IPS-15b (cell line): ENCODE results near the gene ABCA7.
"Not testable (repeated sequence)": the region's sequence is repeated elsewhere in the genome, so short reads cannot be mapped to it uniquely, and the experiment has no call there.

ENCODE experiments used
- H3K27me3 ChIP-seq: one replicate; pipeline ENCODE4 v1.6.1; 2013; ENCODE audit warnings: low read length; ENCODE audit not compliant: control insufficient read depth, insufficient read depth
- H3K36me3 ChIP-seq: one replicate; pipeline ENCODE4 v1.6.1; 2013; ENCODE audit warnings: low read length; ENCODE audit not compliant: control insufficient read depth, insufficient read depth
- H3K4me1 ChIP-seq: one replicate; pipeline ENCODE4 v1.6.1; 2013; ENCODE audit warnings: mild to moderate bottlenecking, low read length; ENCODE audit not compliant: control insufficient read depth, insufficient read depth
- H3K4me3 ChIP-seq: one replicate; pipeline ENCODE4 v1.5.1; 2013; ENCODE audit warnings: low read depth, low read length
- H3K9ac ChIP-seq: one replicate; pipeline ENCODE4 v1.6.1; 2013; ENCODE audit warnings: low read depth, mild to moderate bottlenecking, low read length
- H3K9me3 ChIP-seq: one replicate; pipeline ENCODE4 v1.6.1; 2013; ENCODE audit warnings: mild to moderate bottlenecking, low read length; ENCODE audit not compliant: control insufficient read depth, insufficient read depth

The ABCA7 gene

DNA sequence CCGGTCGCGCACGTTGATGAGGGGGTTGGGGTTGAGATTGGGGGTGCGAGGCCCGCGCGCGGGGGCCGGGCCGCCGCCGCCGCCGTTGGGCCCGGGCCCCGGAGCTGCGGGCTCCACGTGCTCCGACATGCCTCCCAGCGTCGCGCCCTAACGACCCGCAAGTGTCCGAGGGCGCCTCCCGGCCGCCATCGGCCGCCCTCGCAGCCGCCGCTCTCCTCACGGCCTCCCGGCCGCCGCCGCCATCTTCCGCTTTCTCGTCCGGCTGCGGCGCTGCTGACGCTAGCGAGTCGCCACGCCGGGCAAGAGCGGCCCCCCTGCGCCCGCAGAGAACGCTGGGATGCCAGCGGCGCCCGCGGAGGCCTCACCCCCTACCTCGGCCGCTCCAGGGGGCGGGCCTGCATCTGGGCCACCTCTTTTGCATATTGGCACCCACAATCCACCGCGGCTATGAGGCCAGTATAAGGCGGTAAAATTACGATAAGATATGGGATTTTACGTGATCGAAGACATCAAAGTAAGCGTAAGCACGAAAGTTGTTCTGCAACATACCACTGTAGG lies 19.0 kb upstream of the ABCA7 start, which contains the start of gene TMEM259:
TSS of gene TMEM259 (minus strand) at position 256 of the 558 bp plus-strand sequence. CDS start at position 129, 127 bp downstream.
- H3K4me1 ChIP-seq: peaks cover 5% of the 10 kb centered on the region
- no peaks in the 10 kb centered on the region for H3K27me3 ChIP-seq
- H3K9ac ChIP-seq: peak within 1 kb of the TSS; percentile 92
- H3K4me3 ChIP-seq: peak within 1 kb of the TSS; percentile 91
- H3K9me3 ChIP-seq: no peaks in the 10 kb centered on the region
- H3K36me3 ChIP-seq: peaks cover 7% of the 10 kb centered on the region

DNA sequence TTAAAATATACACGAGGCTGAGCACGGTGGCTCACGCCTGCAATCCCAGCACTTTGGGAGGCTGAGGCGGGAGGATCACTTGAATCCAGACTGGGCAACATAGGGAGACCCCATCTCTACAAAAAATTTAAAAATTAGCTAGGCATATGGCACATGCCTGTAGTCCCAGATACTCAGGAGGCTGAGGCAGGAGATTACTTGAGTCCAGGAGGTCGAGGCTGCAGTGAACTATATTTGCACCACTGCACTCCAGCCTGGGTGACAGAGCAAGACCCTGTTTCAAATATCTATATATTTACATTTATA lies 16.1 kb upstream of the ABCA7 start:
- not testable (repeated sequence) for H3K9me3 ChIP-seq, H3K9ac ChIP-seq, H3K27me3 ChIP-seq, H3K36me3 ChIP-seq, H3K4me1 ChIP-seq, H3K4me3 ChIP-seq

DNA sequence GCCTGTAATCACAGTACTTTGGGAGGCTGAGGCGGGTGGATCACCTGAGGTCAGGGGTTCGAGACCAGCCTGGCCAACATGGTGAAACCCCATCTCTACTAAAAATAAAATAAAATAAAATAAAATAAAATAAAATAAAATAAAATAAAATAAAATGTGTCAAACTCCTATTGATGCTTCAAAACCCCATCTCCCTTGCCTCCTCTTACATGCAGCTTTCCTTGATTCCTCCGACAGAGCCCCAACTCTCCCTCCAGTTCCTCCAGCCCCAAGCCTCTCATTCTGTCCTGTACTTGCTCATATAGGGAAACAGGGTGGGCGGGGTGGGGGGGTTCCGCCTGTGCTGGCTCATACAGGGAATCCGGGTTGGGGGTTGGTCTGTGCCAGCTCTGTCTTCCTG lies 14.8 kb upstream of the ABCA7 start:
- H3K4me1 ChIP-seq, H3K9me3 ChIP-seq, H3K9ac ChIP-seq, H3K27me3 ChIP-seq, H3K4me3 ChIP-seq, H3K36me3 ChIP-seq: not testable (repeated sequence)

DNA sequence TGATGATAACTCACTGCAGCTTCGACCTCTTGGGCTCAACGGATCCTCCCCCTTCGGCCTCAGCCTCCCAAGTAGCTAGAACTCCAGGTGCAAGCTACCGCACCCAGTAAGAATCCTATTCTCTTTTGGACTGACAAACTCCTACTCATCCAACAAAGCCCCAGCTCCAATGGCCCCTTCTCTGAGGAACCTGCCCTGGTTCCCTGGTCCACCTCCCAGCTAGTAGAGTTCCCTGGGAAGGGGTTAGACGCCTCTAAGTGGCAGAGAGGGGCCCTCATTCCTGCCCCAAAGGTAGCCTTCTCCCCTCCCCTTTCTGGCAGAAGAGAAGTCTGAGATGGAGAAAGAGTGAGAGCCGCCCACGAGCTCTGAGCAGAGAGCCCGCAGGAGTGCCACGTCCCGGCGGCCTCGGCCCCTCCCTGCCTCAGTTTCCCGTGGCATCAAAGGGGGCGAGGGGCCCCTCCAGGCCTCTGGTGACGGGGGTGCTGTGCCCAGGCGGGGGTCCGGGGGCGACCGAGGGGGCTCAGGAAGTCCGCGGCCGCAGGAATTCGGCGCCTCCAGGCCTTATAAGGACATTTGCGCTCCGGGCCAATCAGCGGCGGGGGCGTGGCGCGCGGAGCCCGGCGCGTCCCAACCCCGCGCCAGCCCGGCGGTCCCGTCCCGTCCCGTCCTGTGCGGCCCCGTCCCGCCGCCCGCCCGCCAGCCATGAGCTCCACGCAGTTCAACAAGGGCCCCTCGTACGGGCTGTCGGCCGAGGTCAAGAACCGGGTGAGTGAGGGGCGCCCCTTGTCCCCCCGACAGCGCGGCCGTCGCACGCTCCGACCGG lies 13.7 kb upstream of the ABCA7 start, which contains the start of gene CNN2:
TSS of gene CNN2 (plus strand) at position 649 of the 823 bp plus-strand sequence. CDS start at position 703, 54 bp downstream.
- Histone ChIP-seq H3K36me3 (peaks cover 6% of the 10 kb centered on the region), H3K9ac (peak within 1 kb of the TSS; percentile 92), H3K27me3 (no peaks in the 10 kb centered on the region), H3K9me3 (no peaks in the 10 kb centered on the region), H3K4me3 (peak within 1 kb of the TSS; percentile 83), H3K4me1 (no peaks in the 10 kb centered on the region)

DNA sequence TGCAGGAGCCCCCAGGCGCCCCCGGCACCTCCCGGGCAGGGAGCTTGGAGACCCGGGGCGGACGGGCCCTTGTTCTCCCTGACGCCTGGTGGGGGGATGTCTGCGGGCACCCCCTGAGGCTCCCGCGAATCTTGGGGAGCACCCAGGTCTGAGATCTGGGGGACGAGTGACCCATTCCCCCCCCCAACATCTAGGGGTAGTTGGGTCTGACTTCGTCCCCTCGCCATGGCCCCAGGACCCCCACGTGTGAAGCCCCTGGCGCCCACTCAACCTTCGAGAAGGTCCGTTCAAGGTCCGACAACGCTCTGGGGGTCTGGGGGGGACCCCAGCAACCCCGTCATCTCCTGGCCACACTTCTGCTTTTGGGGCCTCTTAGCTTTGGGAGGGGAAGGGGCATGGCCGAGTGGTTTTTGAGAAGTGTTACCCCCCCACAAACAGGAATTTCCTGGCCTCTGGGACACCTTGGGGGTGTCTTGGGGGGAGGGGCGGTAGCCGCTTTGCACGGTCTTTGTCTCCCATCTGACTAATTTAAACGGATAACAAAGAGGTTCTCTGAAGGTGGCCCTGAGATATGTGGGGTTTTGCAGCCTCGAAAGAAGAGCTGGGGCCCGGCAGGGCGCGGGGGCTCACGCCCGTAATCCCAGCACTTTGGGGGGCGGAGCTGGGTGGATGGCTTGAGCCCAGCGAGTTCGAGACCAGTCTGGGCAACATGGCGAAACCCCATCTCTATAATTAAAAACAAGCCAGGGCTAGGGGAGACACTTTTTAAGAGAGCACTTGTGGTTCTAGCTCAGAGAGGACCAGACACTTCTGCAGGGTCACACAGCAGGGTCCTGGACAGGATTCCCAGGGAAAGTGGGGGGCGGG lies 12.9 kb upstream of the ABCA7 start:
- H3K4me1 ChIP-seq: no peaks in the 10 kb centered on the region
- peak overlapping the region; percentile 83 for H3K4me3 ChIP-seq

DNA sequence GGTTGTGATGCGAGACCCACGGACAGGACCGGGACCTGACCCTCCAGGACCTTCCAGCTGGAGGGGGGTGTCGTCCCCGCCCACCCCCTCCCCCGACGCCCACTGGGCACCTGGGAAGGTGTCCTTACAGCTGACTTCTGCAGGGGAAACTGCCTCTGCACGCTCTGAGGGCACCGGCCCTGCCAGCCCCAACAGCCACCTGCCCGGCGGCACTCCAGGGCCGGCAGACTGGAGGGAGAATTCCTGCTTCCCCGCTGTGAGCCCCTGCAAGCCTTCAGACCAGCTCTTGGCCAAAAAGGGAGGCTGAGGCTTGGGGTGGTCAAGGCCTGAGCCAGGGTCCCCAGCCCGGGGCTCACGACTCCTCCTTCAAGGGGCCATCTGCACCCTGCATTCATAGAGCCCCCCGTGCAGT lies 12.3 kb upstream of the ABCA7 start:
- Histone ChIP-seq H3K9ac (peak overlapping the region; percentile 92), H3K4me1 (no peaks in the 10 kb centered on the region), H3K9me3 (no peaks in the 10 kb centered on the region), H3K36me3 (peaks cover 15% of the 10 kb centered on the region), H3K27me3 (no peaks in the 10 kb centered on the region), H3K4me3 (peak overlapping the region; percentile 83)

More for the DNA sequence above, 12.9 kb upstream of the ABCA7 start:
- peak overlapping the region; percentile 92 for H3K9ac ChIP-seq
- peaks cover 9% of the 10 kb centered on the region for H3K36me3 ChIP-seq
- H3K9me3 ChIP-seq: no peaks in the 10 kb centered on the region
- H3K27me3 ChIP-seq: no peaks in the 10 kb centered on the region

DNA sequence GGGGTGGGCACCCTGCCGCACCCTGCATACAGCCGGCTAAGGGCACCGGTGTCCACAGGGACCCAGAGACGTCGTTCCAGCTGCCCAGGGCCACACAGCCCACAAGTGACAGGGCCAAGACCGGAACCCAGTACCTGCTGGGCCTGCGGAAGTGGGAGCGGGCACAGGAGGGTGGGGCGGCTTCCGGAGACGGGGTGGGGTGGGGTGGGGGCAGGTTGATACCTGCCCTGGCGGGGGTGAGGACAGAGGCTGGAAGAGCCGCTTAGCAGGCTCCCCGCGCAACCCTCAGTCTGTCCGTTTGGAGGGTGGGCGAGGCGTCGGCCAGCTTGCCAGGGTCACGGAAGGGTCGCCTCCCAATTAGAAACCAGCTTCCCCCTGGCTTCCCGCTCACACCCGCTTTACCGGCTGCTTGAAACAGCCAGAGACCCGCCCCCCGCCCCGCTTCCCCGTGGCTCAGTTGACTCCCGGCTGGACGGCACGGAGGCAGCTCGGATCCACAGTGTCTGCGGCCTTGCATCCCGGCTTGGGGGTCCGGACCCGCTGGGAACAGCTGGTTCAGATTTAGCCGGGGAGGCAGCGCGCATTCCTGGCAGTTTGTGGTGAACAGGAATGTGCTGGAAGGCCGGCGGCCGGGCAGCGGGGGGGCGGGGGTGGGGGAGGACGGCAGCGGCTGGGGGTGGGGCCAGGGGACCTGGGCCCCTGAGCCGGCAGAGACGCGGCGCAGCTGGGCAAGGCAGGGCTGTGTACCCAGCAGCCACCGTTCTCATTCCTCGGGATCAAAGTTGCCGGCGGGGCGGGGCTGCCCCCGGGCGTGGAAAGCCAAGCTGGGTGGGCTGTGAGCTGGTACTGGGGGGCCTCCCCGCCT lies 11.6 kb upstream of the ABCA7 start:
- Histone ChIP-seq H3K4me1 (no peaks in the 10 kb centered on the region), H3K4me3 (peak overlapping the region; percentile 83), H3K27me3 (no peaks in the 10 kb centered on the region), H3K9ac (no peak overlapping the region), H3K36me3 (peaks cover 19% of the 10 kb centered on the region), H3K9me3 (no peaks in the 10 kb centered on the region)

DNA sequence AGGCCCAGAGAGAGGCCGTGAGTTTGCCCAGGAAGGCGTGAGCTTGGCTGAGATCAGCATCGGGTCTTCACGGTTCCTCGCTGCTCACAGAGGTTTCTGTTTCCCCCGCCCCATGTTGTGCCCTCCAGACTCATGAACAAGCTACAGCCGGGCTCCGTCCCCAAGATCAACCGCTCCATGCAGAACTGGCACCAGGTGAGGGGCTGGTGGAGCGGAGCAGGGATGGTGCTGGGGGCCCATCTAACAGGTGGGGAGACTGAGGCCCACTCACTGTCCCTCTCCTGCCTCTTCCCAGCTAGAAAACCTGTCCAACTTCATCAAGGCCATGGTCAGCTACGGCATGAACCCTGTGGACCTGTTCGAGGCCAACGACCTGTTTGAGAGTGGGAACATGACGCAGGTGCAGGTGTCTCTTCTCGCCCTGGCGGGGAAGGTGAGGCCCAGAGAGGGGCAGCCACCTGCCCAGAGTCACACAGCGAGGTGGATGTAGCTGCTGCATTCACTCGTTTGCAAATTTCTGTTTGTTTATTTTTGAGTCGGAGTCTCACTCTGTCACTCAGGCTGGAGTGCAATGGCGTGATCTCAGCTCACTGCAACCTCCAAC lies 7.5 kb upstream of the ABCA7 start:
- peaks cover 36% of the 10 kb centered on the region for H3K36me3 ChIP-seq
- H3K4me3 ChIP-seq: no peak overlapping the region
- H3K27me3 ChIP-seq: no peaks in the 10 kb centered on the region
- no peak overlapping the region for H3K9ac ChIP-seq
- no peaks in the 10 kb centered on the region for H3K4me1 ChIP-seq
- H3K9me3 ChIP-seq: no peaks in the 10 kb centered on the region

DNA sequence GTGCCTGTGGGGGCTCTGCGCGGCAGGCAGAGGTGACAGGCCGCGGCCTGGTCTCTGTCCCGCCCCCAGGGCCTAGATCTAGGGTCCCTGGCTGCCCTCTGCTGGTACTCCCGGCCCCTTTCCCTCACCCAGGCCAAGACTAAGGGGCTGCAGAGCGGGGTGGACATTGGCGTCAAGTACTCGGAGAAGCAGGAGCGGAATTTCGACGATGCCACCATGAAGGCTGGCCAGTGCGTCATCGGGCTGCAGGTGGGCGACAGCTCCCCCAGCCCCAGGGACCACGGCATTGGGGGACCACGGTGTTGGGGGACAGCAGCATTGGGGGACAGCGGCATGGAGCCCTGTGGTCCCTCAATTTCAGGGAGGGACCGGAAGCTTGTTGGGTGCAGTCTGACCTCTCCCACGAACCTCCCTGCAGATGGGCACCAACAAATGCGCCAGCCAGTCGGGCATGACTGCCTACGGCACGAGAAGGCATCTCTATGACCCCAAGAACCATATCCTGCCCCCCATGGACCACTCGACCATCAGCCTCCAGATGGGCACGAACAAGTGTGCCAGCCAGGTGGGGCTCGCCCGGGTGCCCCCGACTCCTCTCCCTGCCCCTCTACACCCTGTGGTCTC lies 3.8 kb upstream of the ABCA7 start:
- Histone ChIP-seq H3K27me3 (no peaks in the 10 kb centered on the region), H3K36me3 (peaks cover 40% of the 10 kb centered on the region), H3K9me3 (no peaks in the 10 kb centered on the region), H3K4me1 (no peaks in the 10 kb centered on the region), H3K4me3 (no peak overlapping the region), H3K9ac (no peak overlapping the region)

DNA sequence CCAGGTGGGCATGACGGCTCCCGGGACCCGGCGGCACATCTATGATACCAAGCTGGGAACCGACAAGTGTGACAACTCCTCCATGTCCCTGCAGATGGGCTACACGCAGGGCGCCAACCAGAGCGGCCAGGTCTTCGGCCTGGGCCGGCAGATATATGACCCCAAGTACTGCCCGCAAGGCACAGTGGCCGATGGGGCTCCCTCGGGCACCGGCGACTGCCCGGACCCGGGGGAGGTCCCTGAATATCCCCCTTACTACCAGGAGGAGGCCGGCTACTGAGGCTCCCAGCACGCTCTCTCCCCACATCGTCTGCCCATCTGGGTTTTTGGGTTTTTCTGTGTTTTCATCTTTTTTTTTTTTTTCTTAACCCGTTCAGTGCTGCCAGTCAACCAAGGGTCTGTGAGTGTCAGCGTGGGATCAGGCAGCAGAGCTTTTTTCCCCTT lies 2.3 kb upstream of the ABCA7 start:
- Histone ChIP-seq H3K36me3 (peaks cover 39% of the 10 kb centered on the region), H3K4me1 (no peaks in the 10 kb centered on the region), H3K4me3 (no peak overlapping the region), H3K27me3 (no peaks in the 10 kb centered on the region), H3K9ac (no peak overlapping the region), H3K9me3 (no peaks in the 10 kb centered on the region)
